Neural progenitor cell (in vitro differentiated cells): Measurements from ENCODE around the gene TAB2.

ENCODE experiments used
- EZH2phosphoT487 ChIP-seq: fragments of 200-600 bp; sonication (generic); IDR thresholded peaks from 2 replicates; pipeline ENCODE4 v1.6.1; 2017; ENCODE audit warnings: antibody characterized with exemption
- TF ChIP-seq, protein P1 (sequence below): fragments of 200-600 bp; sonication (generic); IDR thresholded peaks from 2 replicates; pipeline ENCODE4 v1.5.1; 2017; ENCODE audit warnings: antibody characterized with exemption, mild to moderate bottlenecking

GRCh38 chr6:149392535-149392934, 75.0 kb downstream of the TAB2 start:
- no peak for TF ChIP-seq EZH2phosphoT487
- TF ChIP-seq, protein P1, sequence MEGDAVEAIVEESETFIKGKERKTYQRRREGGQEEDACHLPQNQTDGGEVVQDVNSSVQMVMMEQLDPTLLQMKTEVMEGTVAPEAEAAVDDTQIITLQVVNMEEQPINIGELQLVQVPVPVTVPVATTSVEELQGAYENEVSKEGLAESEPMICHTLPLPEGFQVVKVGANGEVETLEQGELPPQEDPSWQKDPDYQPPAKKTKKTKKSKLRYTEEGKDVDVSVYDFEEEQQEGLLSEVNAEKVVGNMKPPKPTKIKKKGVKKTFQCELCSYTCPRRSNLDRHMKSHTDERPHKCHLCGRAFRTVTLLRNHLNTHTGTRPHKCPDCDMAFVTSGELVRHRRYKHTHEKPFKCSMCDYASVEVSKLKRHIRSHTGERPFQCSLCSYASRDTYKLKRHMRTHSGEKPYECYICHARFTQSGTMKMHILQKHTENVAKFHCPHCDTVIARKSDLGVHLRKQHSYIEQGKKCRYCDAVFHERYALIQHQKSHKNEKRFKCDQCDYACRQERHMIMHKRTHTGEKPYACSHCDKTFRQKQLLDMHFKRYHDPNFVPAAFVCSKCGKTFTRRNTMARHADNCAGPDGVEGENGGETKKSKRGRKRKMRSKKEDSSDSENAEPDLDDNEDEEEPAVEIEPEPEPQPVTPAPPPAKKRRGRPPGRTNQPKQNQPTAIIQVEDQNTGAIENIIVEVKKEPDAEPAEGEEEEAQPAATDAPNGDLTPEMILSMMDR = no peak
